Chondrocyte (in vitro differentiated cells): ENCODE data around the gene ATP1A3. TPM values are rescaled to one million over a fixed set of nuclear protein-coding genes. Genes with fewer than 3 reads are reported as not detected.
"Not testable (repeated sequence)": the region's sequence is repeated elsewhere in the genome, so short reads cannot be mapped to it uniquely, and the experiment has no call there.

Experiments used
- DNase-seq: peaks from one replicate; pipeline ENCODE4 v3.0.0; 2021; ENCODE audit warnings: mixed read lengths, low spot score
- H3K27ac Mint-ChIP-seq: one replicate; pipeline ENCODE4 v1.8.0; 2021; ENCODE audit warnings: mild to moderate bottlenecking, moderate library complexity, mixed read lengths; ENCODE audit not compliant: unreplicated experiment
- H3K27me3 Mint-ChIP-seq: 2 replicates; pipeline ENCODE4 v1.8.0; 2021; ENCODE audit warnings: low read depth, mixed read lengths
- H3K36me3 Mint-ChIP-seq: 2 replicates; pipeline ENCODE4 v1.8.0; 2021; ENCODE audit warnings: low read depth, mixed read lengths
- H3K4me1 Mint-ChIP-seq: 2 replicates; pipeline ENCODE4 v1.8.0; 2021; ENCODE audit warnings: low read depth, mild to moderate bottlenecking, mixed read lengths
- H3K4me3 Mint-ChIP-seq: one replicate; pipeline ENCODE4 v1.8.0; 2021; ENCODE audit warnings: mild to moderate bottlenecking, moderate library complexity, mixed read lengths; ENCODE audit not compliant: unreplicated experiment
- H3K9me3 Mint-ChIP-seq: 2 replicates; pipeline ENCODE4 v1.8.0; 2021; ENCODE audit warnings: low read depth, mixed read lengths
- CTCF ChIP-seq: fragments of 200-600 bp; sonication (generic); IDR thresholded peaks from 2 replicates; pipeline ENCODE4 v1.5.0; 2021; ENCODE audit warnings: antibody characterized with exemption, mild to moderate bottlenecking, moderate library complexity
- total RNA-seq: library from RNA; stranded (reverse); gene quantifications from 3 replicates; pipeline ENCODE4 v1.2.1, GENCODE V29; 2021

ATP1A3 gene
- total RNA-seq, 1 donor from 2014 or later, result 0.85 TPM

GRCh38 chr19:41944336-41944735 is 49.7 kb downstream of the ATP1A3 start:
- DNase-seq, result no peak
- H3K36me3 Mint-ChIP-seq, result no peaks in the 10 kb centered on the region
- no peak overlapping the region for H3K4me3 Mint-ChIP-seq
- no peaks in the 10 kb centered on the region for H3K27me3 Mint-ChIP-seq
- H3K4me1 Mint-ChIP-seq, result peaks cover 7% of the 10 kb centered on the region
- no peak for TF ChIP-seq CTCF
- H3K27ac Mint-ChIP-seq, result no peak overlapping the region
- no peaks in the 10 kb centered on the region for H3K9me3 Mint-ChIP-seq

- DNase-seq, result no peak
- Mint-ChIP-seq H3K4me1 (peaks cover 7% of the 10 kb centered on the region), H3K9me3 (no peaks in the 10 kb centered on the region), H3K27me3 (peaks cover 3% of the 10 kb centered on the region), H3K36me3 (no peaks in the 10 kb centered on the region), H3K27ac (no peak overlapping the region), H3K4me3 (peak overlapping the region; percentile 85)
- TF ChIP-seq CTCF, result no peak
Measured at GRCh38 chr19:41941410-41942202, 52.4 kb downstream of the ATP1A3 start.

GRCh38 chr19:41940731-41941409 is 53.2 kb downstream of the ATP1A3 start:
- Mint-ChIP-seq H3K27me3 (peaks cover 7% of the 10 kb centered on the region), H3K36me3 (no peaks in the 10 kb centered on the region), H3K9me3 (no peaks in the 10 kb centered on the region), H3K4me3 (peak overlapping the region; percentile 85), H3K27ac (peak overlapping the region; percentile 73), H3K4me1 (peaks cover 7% of the 10 kb centered on the region)
- no peak for DNase-seq
- peak; percentile 7 for TF ChIP-seq CTCF

GRCh38 chr19:41939861-41940730 is 53.9 kb downstream of the ATP1A3 start:
- no peak for DNase-seq
- Mint-ChIP-seq H3K27me3 (peaks cover 11% of the 10 kb centered on the region), H3K27ac (peak overlapping the region; percentile 73)

GRCh38 chr19:41939209-41939608 is 54.8 kb downstream of the ATP1A3 start:
- H3K4me3 Mint-ChIP-seq, H3K9me3 Mint-ChIP-seq, DNase-seq, H3K27ac Mint-ChIP-seq, H3K36me3 Mint-ChIP-seq, H3K4me1 Mint-ChIP-seq: not testable (repeated sequence)
- peaks cover 17% of the 10 kb centered on the region for H3K27me3 Mint-ChIP-seq

More at GRCh38 chr19:41939861-41940730, 53.9 kb downstream of the ATP1A3 start:
- Mint-ChIP-seq H3K4me3 (peak overlapping the region; percentile 85), H3K4me1 (peaks cover 7% of the 10 kb centered on the region), H3K36me3 (no peaks in the 10 kb centered on the region), H3K9me3 (no peaks in the 10 kb centered on the region)
- TF ChIP-seq CTCF, result no peak
